WERI-Rb-1 (cell line): ENCODE data around the gene KLHL26.
A peak's percentile ranks its signal among the peaks of the same experiment; 100 is the strongest.

Source experiments
- DNase-seq: peaks from one replicate; pipeline ENCODE4 v3.0.0-alpha.2; 2020
- H3K27ac ChIP-seq: fragments of 250-450 bp; sonication (Bioruptor Pico); 2 replicates; pipeline ENCODE4 v1.5.1; 2020; ENCODE audit warnings: mild to moderate bottlenecking, moderate library complexity
- H3K27me3 ChIP-seq: fragments of 250-450 bp; sonication (Bioruptor Pico); 2 replicates; pipeline ENCODE4 v1.5.1; 2021; ENCODE audit warnings: mild to moderate bottlenecking, low read depth, moderate library complexity; ENCODE audit not compliant: insufficient read depth, severe bottlenecking
- H3K36me3 ChIP-seq: fragments of 250-450 bp; sonication (Bioruptor Pico); 2 replicates; pipeline ENCODE4 v1.5.1; 2020; ENCODE audit warnings: mild to moderate bottlenecking, moderate library complexity
- H3K4me3 ChIP-seq: 2 replicates; pipeline ENCODE4 v1.5.1; 2011; ENCODE audit warnings: low read depth, mild to moderate bottlenecking, control low read depth, low read length
- H3K9me3 ChIP-seq: fragments of 250-450 bp; sonication (Bioruptor Pico); 2 replicates; pipeline ENCODE4 v1.5.1; 2021; ENCODE audit warnings: mild to moderate bottlenecking, moderate library complexity; ENCODE audit not compliant: severe bottlenecking
- CTCF ChIP-seq: IDR thresholded peaks from 2 replicates; pipeline ENCODE4 v1.5.1; 2011; ENCODE audit warnings: low read depth, mild to moderate bottlenecking, control low read depth, inconsistent platforms, low read length

The KLHL26 gene

DNA sequence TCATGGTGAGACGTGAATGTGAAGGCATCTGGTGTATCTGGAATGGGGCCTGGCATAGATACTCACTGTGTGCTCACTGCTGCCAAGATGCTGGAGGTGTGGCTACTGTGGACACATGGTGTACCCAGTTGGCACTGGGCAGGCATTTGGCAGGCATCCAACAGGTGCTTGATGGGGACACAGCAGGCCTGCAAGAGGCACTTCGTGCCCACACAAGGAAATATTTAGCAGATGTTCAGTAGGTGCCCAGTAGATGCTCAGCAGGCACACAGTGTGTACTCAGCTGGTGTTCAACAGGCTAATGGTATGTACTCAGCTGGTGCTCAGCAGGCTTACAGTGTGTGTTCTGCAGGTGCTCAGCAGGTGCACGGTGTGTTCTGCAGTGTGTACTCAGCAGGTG is 60.9 kb downstream of the KLHL26 start:
- H3K9me3 ChIP-seq = no peaks in the 10 kb centered on the region
- TF ChIP-seq CTCF = no peak
- H3K4me3 ChIP-seq = no peak overlapping the region
- no peak for DNase-seq
- no peak overlapping the region for H3K27ac ChIP-seq
- H3K36me3 ChIP-seq = peaks cover 3% of the 10 kb centered on the region; the same call in 1 of the 2 replicates
- H3K27me3 ChIP-seq = no peaks in the 10 kb centered on the region

DNA sequence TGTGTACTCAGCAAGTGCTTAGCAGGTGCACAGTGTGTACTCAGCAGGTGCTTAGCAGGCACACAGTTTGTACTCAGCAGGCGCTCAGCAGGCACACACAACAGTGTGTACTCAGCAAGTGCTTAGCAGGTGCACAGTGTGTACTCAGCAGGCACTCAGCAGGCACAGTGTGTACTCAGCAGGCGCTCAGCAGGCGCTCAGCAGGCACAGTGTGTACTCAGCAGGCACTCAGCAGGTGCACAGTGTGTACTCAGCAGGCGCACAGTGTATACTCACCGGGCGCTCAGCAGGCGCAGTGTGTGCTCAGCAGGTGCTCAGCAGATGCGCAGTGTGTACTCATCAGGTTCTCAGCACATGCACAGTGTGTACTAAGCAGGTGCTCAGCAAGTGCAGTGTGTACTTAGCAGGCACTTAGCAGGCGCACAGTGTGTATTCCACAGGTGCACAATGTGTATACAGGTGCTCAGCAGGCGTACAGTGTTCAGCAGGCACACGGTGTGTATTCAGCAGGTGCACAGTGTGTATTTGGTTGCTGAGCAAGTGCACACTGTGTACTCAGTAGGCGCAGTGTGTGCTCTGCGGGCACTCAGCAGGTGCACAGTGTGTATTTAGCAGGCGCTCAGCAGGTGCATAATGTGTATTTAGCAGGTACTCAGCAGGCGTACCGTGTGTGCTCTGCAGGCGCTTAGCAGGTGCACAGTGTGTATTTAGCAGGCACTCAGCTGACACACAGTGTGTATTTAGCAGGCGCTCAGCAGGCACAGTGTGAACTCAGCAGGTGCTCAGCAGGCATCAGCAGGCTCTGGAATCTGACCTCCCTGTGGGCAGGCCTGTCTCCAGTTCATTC is 61.7 kb downstream of the KLHL26 start:
- Histone ChIP-seq H3K36me3 (peaks cover 3% of the 10 kb centered on the region; the same call in 1 of the 2 replicates), H3K27ac (no peak overlapping the region), H3K9me3 (no peaks in the 10 kb centered on the region), H3K27me3 (no peaks in the 10 kb centered on the region), H3K4me3 (no peak overlapping the region)
- no peak for TF ChIP-seq CTCF
- no peak for DNase-seq

- Histone ChIP-seq H3K27me3 (no peaks in the 10 kb centered on the region), H3K4me3 (no peak overlapping the region), H3K27ac (peak overlapping the region; percentile 89), H3K9me3 (no peaks in the 10 kb centered on the region), H3K36me3 (peaks cover 3% of the 10 kb centered on the region; the same call in 1 of the 2 replicates)
- DNase-seq = no peak
- no peak for TF ChIP-seq CTCF
These were observed 62.7 kb downstream of the KLHL26 start for GRCh38 chr19:18699403-18700054.

DNA sequence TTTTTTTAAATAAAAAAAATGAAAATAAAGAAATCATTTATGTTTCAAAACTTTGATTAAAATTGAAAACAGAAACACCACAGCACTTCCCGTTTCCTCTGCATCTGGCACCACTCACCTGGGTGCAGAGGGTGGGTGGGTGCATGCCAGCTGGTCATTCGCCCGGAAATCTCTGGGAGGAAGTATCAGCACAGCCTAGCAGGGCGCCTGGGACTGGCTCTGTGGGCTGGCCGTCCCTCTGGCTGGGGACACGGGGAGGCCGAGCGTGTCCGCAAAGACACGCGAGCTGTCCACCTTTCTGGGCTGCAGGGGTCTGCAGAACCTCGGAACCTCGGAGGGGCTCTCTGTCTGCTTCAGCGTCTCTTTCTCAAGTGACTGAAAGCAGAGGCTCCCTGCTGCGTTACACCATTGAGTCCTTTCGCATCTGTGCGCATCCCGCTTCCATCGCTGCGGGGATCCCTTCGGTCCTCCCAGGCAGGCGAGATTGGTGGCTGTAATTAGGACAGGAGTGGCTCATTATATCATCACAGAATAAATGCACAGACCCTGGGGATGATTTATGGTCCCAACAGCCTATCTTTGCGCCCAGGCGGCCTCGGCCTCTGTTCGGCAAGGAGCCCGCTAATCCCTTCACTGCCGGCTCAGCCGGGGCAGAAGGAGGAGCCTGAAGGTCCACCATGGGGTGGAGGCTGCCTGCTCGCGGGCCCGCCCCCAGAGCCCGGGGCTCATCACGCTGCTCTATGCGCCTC is 63.8 kb downstream of the KLHL26 start:
- no peak for TF ChIP-seq CTCF
- DNase-seq = peak; percentile 93
- no peaks in the 10 kb centered on the region for H3K27me3 ChIP-seq
- H3K36me3 ChIP-seq = peaks cover 5% of the 10 kb centered on the region; the same call in 1 of the 2 replicates
- peak overlapping the region; percentile 54 for H3K4me3 ChIP-seq
- H3K27ac ChIP-seq = peak overlapping the region; percentile 89
- H3K9me3 ChIP-seq = no peaks in the 10 kb centered on the region

DNA sequence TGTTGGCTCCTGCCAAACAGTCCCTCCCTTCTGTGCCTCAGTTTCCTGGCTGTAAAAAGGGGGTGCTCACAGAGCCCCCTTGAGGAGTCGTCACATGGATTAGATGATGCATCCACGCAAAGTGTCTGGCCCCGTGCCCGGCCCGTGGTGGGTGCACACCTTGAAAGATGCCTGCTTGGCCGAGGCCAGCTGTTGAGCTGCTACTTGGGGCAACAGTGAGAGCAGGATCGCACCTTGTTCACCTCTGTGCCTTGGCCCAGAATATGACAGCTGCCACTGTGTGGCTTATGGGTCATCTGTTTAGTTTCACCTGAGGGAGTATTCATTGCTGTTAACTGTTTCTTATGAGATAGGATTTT is 64.4 kb downstream of the KLHL26 start:
- Histone ChIP-seq H3K27ac (peak overlapping the region; percentile 89), H3K36me3 (peaks cover 5% of the 10 kb centered on the region; the same call in 1 of the 2 replicates), H3K9me3 (no peaks in the 10 kb centered on the region), H3K27me3 (no peaks in the 10 kb centered on the region), H3K4me3 (peak overlapping the region; percentile 54)
- no peak for DNase-seq
- TF ChIP-seq CTCF = no peak
